IMR-90 (cell line): ENCODE measurements around the gene ARAP2. TPM values are rescaled to one million over a fixed set of nuclear protein-coding genes. Genes with fewer than 3 reads are reported as not detected.

Source experiments
- ATAC-seq: fragments of 200-7000 bp; cut with Tn5 transposase; 2 replicates; pipeline ENCODE4 v1.9.1; 2020; ENCODE audit warnings: low read depth, mild to moderate bottlenecking, moderate library complexity
- BruUV-seq: library from RNA; stranded (reverse); fragments of 400-500 nt; replicated peaks from 2 replicates; lab custom pipeline; 2021; lab: Mats Ljungman, UMichigan
- CTCF ChIA-PET: fragments of 300-600 bp; formaldehyde crosslinking; extraction: SDS; loops from one replicate; lab custom pipeline; 2021; ENCODE audit warnings: antibody characterized with exemption; lab: Yijun Ruan, JAX
- POLR2A ChIA-PET: fragments of 300-600 bp; sonication (Branson Sonifier 250); formaldehyde crosslinking; loops from one replicate; lab custom pipeline; 2022; ENCODE audit warnings: antibody characterized with exemption; ENCODE audit not compliant: unreplicated experiment; lab: Charles Lee
- DNase-seq: peaks from one replicate; pipeline ENCODE4 v3.0.0; 2013
- H2AFZ ChIP-seq: replicated peaks from 2 replicates; pipeline ENCODE3; 2013; ENCODE audit warnings: low read length, mild to moderate bottlenecking; ENCODE audit not compliant: poor library complexity
- H2AK5ac ChIP-seq: 2 replicates; pipeline ENCODE4 v1.6.1; 2013; ENCODE audit warnings: low read depth, low read length, inconsistent platforms
- H2AK9ac ChIP-seq: replicated peaks from 2 replicates; pipeline ENCODE3; 2013; ENCODE audit warnings: mild to moderate bottlenecking, low read depth, low read length, moderate library complexity; ENCODE audit not compliant: poor library complexity
- H2BK120ac ChIP-seq: 2 replicates; pipeline ENCODE4 v1.6.1; 2013; ENCODE audit warnings: low read depth, low read length, inconsistent platforms
- H2BK15ac ChIP-seq: 3 replicates; pipeline ENCODE4 v1.6.1; 2013; ENCODE audit warnings: low read depth, low read length, inconsistent platforms
- H2BK20ac ChIP-seq: 2 replicates; pipeline ENCODE4 v1.6.1; 2013; ENCODE audit warnings: low read depth, mild to moderate bottlenecking, inconsistent platforms, low read length, moderate library complexity
- H2BK5ac ChIP-seq: 2 replicates; pipeline ENCODE4 v1.6.1; 2013; ENCODE audit warnings: mild to moderate bottlenecking, low read depth, low read length, inconsistent platforms; ENCODE audit not compliant: poor library complexity, severe bottlenecking
- H3K14ac ChIP-seq: replicated peaks from 2 replicates; pipeline ENCODE4 v1.6.1; 2013; ENCODE audit warnings: low read depth, low read length, inconsistent platforms
- H3K18ac ChIP-seq: 2 replicates; pipeline ENCODE4 v1.6.1; 2013; ENCODE audit warnings: low read depth, low read length, control low read depth
- H3K23ac ChIP-seq: 2 replicates; pipeline ENCODE4 v1.6.1; 2013; ENCODE audit warnings: low read depth, low read length, inconsistent platforms
- H3K27ac ChIP-seq: 2 replicates; pipeline ENCODE4 v1.5.1; 2013; ENCODE audit warnings: mild to moderate bottlenecking, control low read depth, low read length; ENCODE audit not compliant: insufficient read depth
- H3K27me3 ChIP-seq: 2 replicates; pipeline ENCODE4 v1.6.1; 2013; ENCODE audit warnings: low read length; ENCODE audit not compliant: control insufficient read depth, insufficient read depth
- H3K36me3 ChIP-seq: 2 replicates; pipeline ENCODE4 v1.6.1; 2013; ENCODE audit warnings: low read length, mixed read lengths; ENCODE audit not compliant: control insufficient read depth, insufficient read depth
- H3K4ac ChIP-seq: 2 replicates; pipeline ENCODE4 v1.6.1; 2013; ENCODE audit warnings: low read depth, low read length, inconsistent platforms
- H3K4me1 ChIP-seq: 2 replicates; pipeline ENCODE4 v1.6.1; 2013; ENCODE audit warnings: low read length, mixed read lengths; ENCODE audit not compliant: control insufficient read depth, insufficient read depth
- H3K4me2 ChIP-seq: 2 replicates; pipeline ENCODE4 v1.6.1; 2013; ENCODE audit warnings: low read depth, mild to moderate bottlenecking, control low read depth, low read length, moderate library complexity
- H3K4me3 ChIP-seq: 2 replicates; pipeline ENCODE4 v1.5.1; 2013; ENCODE audit warnings: low read depth, mild to moderate bottlenecking, control low read depth, low read length, moderate library complexity; ENCODE audit not compliant: insufficient read depth
- H3K56ac ChIP-seq: 2 replicates; pipeline ENCODE4 v1.6.1; 2013; ENCODE audit warnings: low read length, inconsistent platforms; ENCODE audit not compliant: insufficient read depth; ENCODE audit errors: extremely low read depth
- H3K79me1 ChIP-seq, 2 experiments: 2 replicates each; pipeline ENCODE4 v1.6.1; 2013; ENCODE audit warnings: low read length in 2 of 2, inconsistent platforms in 1 of 2, low read depth in 1 of 2
- H3K9ac ChIP-seq: 2 replicates; pipeline ENCODE4 v1.6.1; 2013; ENCODE audit warnings: low read depth, low read length, control low read depth
- H3K9me1 ChIP-seq: 2 replicates; pipeline ENCODE4 v1.6.1; 2013; ENCODE audit warnings: low read length, inconsistent platforms; ENCODE audit not compliant: insufficient read depth
- H3K9me3 ChIP-seq: 2 replicates; pipeline ENCODE4 v1.6.1; 2013; ENCODE audit warnings: low read length; ENCODE audit not compliant: control insufficient read depth, insufficient read depth
- H4K20me1 ChIP-seq: 2 replicates; pipeline ENCODE4 v1.6.1; 2013; ENCODE audit warnings: low read length, inconsistent platforms; ENCODE audit not compliant: insufficient read depth
- H4K5ac ChIP-seq: 2 replicates; pipeline ENCODE4 v1.6.1; 2013; ENCODE audit warnings: mild to moderate bottlenecking, low read depth, low read length, control low read depth
- H4K8ac ChIP-seq, 2 experiments: 2 replicates each; pipeline ENCODE4 v1.6.1; 2013; ENCODE audit warnings: low read depth in 2 of 2, low read length in 2 of 2, control low read depth in 1 of 2, inconsistent platforms in 1 of 2
- H4K91ac ChIP-seq: 2 replicates; pipeline ENCODE4 v1.6.1; 2013; ENCODE audit warnings: low read depth, low read length, inconsistent platforms; ENCODE audit not compliant: insufficient read depth
- BHLHE40 ChIP-seq: fragments of 150-350 bp; IDR thresholded peaks from 2 replicates; pipeline ENCODE4 v1.6.1; 2016; ENCODE audit warnings: mild to moderate bottlenecking, low read depth, low read length
- CTCF ChIP-seq: conservative IDR thresholded peaks from 2 replicates; pipeline ENCODE4 v1.5.1; 2012; ENCODE audit warnings: mild to moderate bottlenecking, low read depth, low read length, improper control_type of control experiment
- MAFK ChIP-seq: IDR thresholded peaks from 2 replicates; pipeline ENCODE4 v1.6.1; 2012; ENCODE audit warnings: low read depth, low read length, improper control_type of control experiment
- MAZ ChIP-seq: IDR thresholded peaks from 2 replicates; pipeline ENCODE4 v1.6.1; 2012; ENCODE audit warnings: low read depth, mild to moderate bottlenecking, low read length, improper control_type of control experiment, moderate library complexity, borderline replicate concordance
- MXI1 ChIP-seq: IDR thresholded peaks from 2 replicates; pipeline ENCODE4 v1.6.1; 2012; ENCODE audit warnings: low read depth, mild to moderate bottlenecking, low read length, moderate library complexity, borderline replicate concordance
- RAD21 ChIP-seq: IDR thresholded peaks from 2 replicates; pipeline ENCODE4 v1.6.1; 2012; ENCODE audit warnings: low read length, improper control_type of control experiment
- RCOR1 ChIP-seq: IDR thresholded peaks from 2 replicates; pipeline ENCODE4 v1.6.1; 2012; ENCODE audit warnings: mild to moderate bottlenecking, low read length, improper control_type of control experiment; ENCODE audit not compliant: insufficient replicate concordance
- RFX5 ChIP-seq: IDR thresholded peaks from 2 replicates; pipeline ENCODE4 v1.8.0; 2012; ENCODE audit warnings: low read depth, mild to moderate bottlenecking, low read length, moderate library complexity
- SMC3 ChIP-seq: fragments of 150-350 bp; IDR thresholded peaks from 2 replicates; pipeline ENCODE4 v1.6.1; 2016; ENCODE audit warnings: low read depth, mild to moderate bottlenecking, antibody characterized with exemption, low read length, moderate library complexity
- WGBS, 2 experiments: methylation state at CpG; one replicate each; pipeline versions ENCODE4 v1.1.5 to v1.1.7; 2013; ENCODE audit warnings: missing lambda C conversion rate in 2 of 2; ENCODE audit not compliant: insufficient read length in 1 of 2; ENCODE audit errors: extremely low coverage in 2 of 2; 5-methylcytosine and 5-hydroxymethylcytosine counted together
- dilution Hi-C: fragments of 300-500 bp; cut with HindIII; formaldehyde crosslinking; loops from one replicate; pipeline ENCODE4 v1.14.3; 2018; ENCODE audit warnings: low sequenced_read_pairs; ENCODE audit not compliant: unreplicated experiment
- in situ Hi-C: fragments of 300-500 bp; cut with MboI; formaldehyde crosslinking; loops from 3 replicates; pipeline ENCODE4 v1.14.3; 2019; ENCODE audit warnings: low sequenced_read_pairs, inconsistent platforms, mixed read lengths
- intact Hi-C: fragments of 100-400 bp; cut with micrococcal nuclease; formaldehyde crosslinking; loops from 2 replicates; pipeline ENCODE4 v1.10.0; 2022
- polyA plus RNA-seq, 3 experiments: library from polyadenylated mRNA; depleted of rRNA; stranded (reverse); fragments of >200 nt; gene quantifications; 2 replicates each; pipeline ENCODE4 v1.2.3, GENCODE V29; 2012; ENCODE audit warnings: low replicate concordance in 1 of 3
- total RNA-seq: library from RNA; depleted of rRNA; stranded (reverse); fragments of >200 nt; gene quantifications from 2 replicates; pipeline ENCODE4 v1.2.3, GENCODE V29; 2012
- TF ChIP-seq, protein P1 (sequence below): fragments of 150-350 bp; IDR thresholded peaks from 2 replicates; pipeline ENCODE4 v1.6.1; 2016; ENCODE audit warnings: low read depth, mild to moderate bottlenecking, low read length, moderate library complexity, borderline replicate concordance

The ARAP2 gene
- total and polyA plus RNA-seq, 2 of the 4 experiments (the other 2 are of a cell fraction): 0.32 to 1.8 TPM

GRCh38 chr4:36209941-36210649 lies 34.2 kb downstream of the ARAP2 start:
- Histone ChIP-seq H2BK5ac (no peak overlapping the region), H3K27me3 (no peaks in the 10 kb centered on the region), H2BK120ac (no peak overlapping the region), H3K36me3 (no peaks in the 10 kb centered on the region), H3K9ac (no peak overlapping the region), H3K27ac (no peak overlapping the region), H3K9me3 (no peaks in the 10 kb centered on the region), H4K8ac (no peak overlapping the region), H4K5ac (no peak overlapping the region), H2BK15ac (no peak overlapping the region), H3K79me1 (no peaks in the 10 kb centered on the region), H4K20me1 (no peaks in the 10 kb centered on the region), H3K56ac (no peak overlapping the region), H3K9me1 (no peaks in the 10 kb centered on the region), H3K4me1 (no peaks in the 10 kb centered on the region), H2AK9ac (no peak overlapping the region), H3K4ac (no peak overlapping the region), H3K14ac (no peak overlapping the region), H3K4me2 (no peak overlapping the region), H3K18ac (no peak overlapping the region), H3K23ac (no peak overlapping the region), H2BK20ac (no peak overlapping the region), H2AFZ (no peak overlapping the region), H2AK5ac (no peak overlapping the region), H3K4me3 (no peak overlapping the region), H4K91ac (no peak overlapping the region)
- ChIA-PET CTCF (no interaction called here), POLR2A (no interaction called here)
- DNase-seq (no peak), ATAC-seq (no peak)
- TF ChIP-seq BHLHE40: no peak
- TF ChIP-seq MAFK: no peak
- no peak for TF ChIP-seq CTCF
- TF ChIP-seq MXI1: no peak
- no peak for TF ChIP-seq SMC3
- TF ChIP-seq RAD21: no peak
- no peak for TF ChIP-seq MAZ
- TF ChIP-seq, protein P1, sequence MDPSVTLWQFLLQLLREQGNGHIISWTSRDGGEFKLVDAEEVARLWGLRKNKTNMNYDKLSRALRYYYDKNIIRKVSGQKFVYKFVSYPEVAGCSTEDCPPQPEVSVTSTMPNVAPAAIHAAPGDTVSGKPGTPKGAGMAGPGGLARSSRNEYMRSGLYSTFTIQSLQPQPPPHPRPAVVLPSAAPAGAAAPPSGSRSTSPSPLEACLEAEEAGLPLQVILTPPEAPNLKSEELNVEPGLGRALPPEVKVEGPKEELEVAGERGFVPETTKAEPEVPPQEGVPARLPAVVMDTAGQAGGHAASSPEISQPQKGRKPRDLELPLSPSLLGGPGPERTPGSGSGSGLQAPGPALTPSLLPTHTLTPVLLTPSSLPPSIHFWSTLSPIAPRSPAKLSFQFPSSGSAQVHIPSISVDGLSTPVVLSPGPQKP: no peak
- no peak for TF ChIP-seq RFX5
- no peak for TF ChIP-seq RCOR1
- in situ Hi-C loops: no loop called here
- WGBS, 2 experiments: no CpG with 5 or more reads among the region's 7 CpGs
- dilution Hi-C loops: no loop called here
- intact Hi-C loops: no loop called here
- no TSS peak for BruUV-seq
